ENCODE measurements around the gene ATP8B1. TPM values are rescaled to one million over a fixed set of nuclear protein-coding genes. Genes with fewer than 3 reads are reported as not detected.
A peak's percentile ranks its signal among the peaks of the same experiment; 100 is the strongest.

ATP8B1 gene
- total RNA-seq, 1 experiment from 2014 or later: 15.9 TPM

GRCh38 chr18:57771626-57772025 lies 31.5 kb downstream of the ATP8B1 start:
- POLR2A ChIA-PET: no interaction called here
- Histone ChIP-seq H3K79me2 (ENCODE audit: insufficient read depth, low read length) (peaks cover 9% of the 10 kb centered on the region; the same call in 1 of the 2 replicates), H3K4me1 (ENCODE audit: control insufficient read depth in 1 of 2, insufficient read depth in 2 of 2, low read length in 2 of 2) (peaks cover 37 to 63% of the 10 kb centered on the region in 2 experiments), H3K27ac (ENCODE audit: low read depth, low read length) (0 out of 2 replicates have a peak overlapping the region, but pooled peaks have one; percentile 19), H3K4me2 (ENCODE audit: low read length) (peak overlapping the region; percentile 67), H3K9me2 (ENCODE audit: insufficient read depth) (no peaks in the 10 kb centered on the region), H3K9ac (ENCODE audit: low read length) (peak overlapping the region; percentile 23), H2AFZ (ENCODE audit: low read depth, low read length, poor library complexity, severe bottlenecking) (no peak overlapping the region), H3K36me3 (ENCODE audit: control insufficient read depth in 1 of 2, insufficient read depth in 2 of 2, low read length in 2 of 2) (no peaks in the 10 kb centered on the region), H4K20me1 (ENCODE audit: insufficient read depth) (no peaks in the 10 kb centered on the region), H3K9me3 (ENCODE audit: control insufficient read depth in 1 of 2, insufficient read depth in 1 of 2, low read depth in 1 of 2, low read length in 2 of 2) (no peaks in the 10 kb centered on the region), H3K27me3 (ENCODE audit: insufficient read depth, low read length) (no peaks in the 10 kb centered on the region), H3K4me3 (replicated peaks in 1 of 2; ENCODE audit: low read depth in 1 of 2, low read length in 2 of 2) (0 out of 4 replicates have a peak overlapping the region, but pooled peaks of 1 of the 2 experiments have one; percentile 24)
- no peak for TF ChIP-seq ZBTB33 (IDR thresholded peaks at IDR 0.05; ENCODE audit: extremely low read depth, insufficient replicate concordance, low read length)
- TF ChIP-seq FOSL1 (IDR thresholded peaks at IDR 0.05; ENCODE audit: low read depth): no peak
- no peak for TF ChIP-seq EZH2 (IDR thresholded peaks at IDR 0.05)
- TF ChIP-seq JUND (IDR thresholded peaks at IDR 0.05): 0 out of 2 replicates have a peak, but pooled peaks have one; percentile 5
- no peak for TF ChIP-seq POLR2A (IDR thresholded peaks at IDR 0.05; ENCODE audit: borderline replicate concordance, extremely low read depth, insufficient read depth, insufficient read length)
- TF ChIP-seq ZNF274 (IDR thresholded peaks at IDR 0.05; ENCODE audit: low read depth, low read length): no peak
- TF ChIP-seq SP1 (IDR thresholded peaks at IDR 0.05; ENCODE audit: low read depth): 0 out of 2 replicates have a peak, but pooled peaks have one; percentile 5
- no peak for TF ChIP-seq ATF3 (IDR thresholded peaks at IDR 0.05)
- no peak for TF ChIP-seq CBX3 (IDR thresholded peaks at IDR 0.05; ENCODE audit: low read depth)
- TF ChIP-seq SRF (IDR thresholded peaks at IDR 0.05; ENCODE audit: low read depth): no peak
- TF ChIP-seq MAX (IDR thresholded peaks at IDR 0.05): no peak
- TF ChIP-seq YY1 (IDR thresholded peaks at IDR 0.05; ENCODE audit: extremely low read depth, insufficient replicate concordance, low read depth, low read length): no peak
- TF ChIP-seq TCF7L2 (IDR thresholded peaks at IDR 0.05; ENCODE audit: borderline replicate concordance, extremely low read depth, insufficient read depth, insufficient read length): no peak
- intact Hi-C loops (cut with micrococcal nuclease): no loop called here
- RAD21 ChIA-PET (ENCODE audit: low non-redundant PET in 1 of 2, low total read pairs in 2 of 2, uncharacterized antibody in 2 of 2, unreplicated experiment in 2 of 2): interaction anchor here in 1 of 2 experiments (0.6 kb wide), 1 partner anchor 66 kb away, joined by 3 read pairs; no protein-coding TSS in a partner anchor
- CTCF ChIA-PET: no interaction called here
- no TSS peak for BruUV-seq (replicated peaks)
- DNase-seq (ENCODE audit: low read depth, low spot score) (no peak), ATAC-seq (no peak; the same call in 1 of the 2 replicates)

All from HCT116 (cell line).